ENCODE data around the gene CACNA2D3. TPM values are rescaled to one million over a fixed set of nuclear protein-coding genes. Genes with fewer than 3 reads are reported as not detected.

The CACNA2D3 gene
- polyA plus RNA-seq, 1 donor (not counting 4 experiments of a cell fraction or from before 2014, with no cell fraction given) = 0.08 TPM

DNA sequence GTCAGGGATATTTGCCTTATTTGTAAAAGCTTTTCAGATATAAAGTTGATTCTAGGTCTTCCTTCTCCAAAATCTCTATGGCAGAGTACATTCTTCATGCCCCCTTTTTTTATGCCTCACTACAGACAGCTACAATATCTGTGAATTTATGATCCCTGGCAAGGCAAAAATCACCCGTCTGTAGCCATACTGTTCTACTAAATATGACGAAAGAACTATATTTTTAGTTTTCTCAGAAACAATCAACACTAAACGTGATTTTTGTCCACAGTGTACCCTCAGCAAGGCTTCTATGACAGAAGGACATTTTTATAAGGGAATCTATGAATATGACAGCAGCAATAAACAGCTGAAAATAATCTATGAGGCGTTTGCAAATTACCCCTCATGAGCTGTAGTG lies 792.8 kb downstream of the CACNA2D3 start:
- Histone ChIP-seq H2AFZ (ENCODE audit: control insufficient read depth, low read length) (no peak overlapping the region), H3K9ac (ENCODE audit: control insufficient read depth, extremely low read depth, insufficient read depth, low read length) (no peak overlapping the region), H3K27me3 (ENCODE audit: control insufficient read depth, extremely low read depth, insufficient read depth, low read length) (no peaks in the 10 kb centered on the region), H3K9me3 (ENCODE audit: control insufficient read depth, low read depth, low read length) (no peaks in the 10 kb centered on the region), H3K9me1 (ENCODE audit: control insufficient read depth, extremely low read depth, insufficient read depth, low read length) (no peaks in the 10 kb centered on the region), H3K4me1 (ENCODE audit: control insufficient read depth, extremely low read depth, insufficient read depth, low read length) (no peaks in the 10 kb centered on the region), H3K36me3 (ENCODE audit: control insufficient read depth in 2 of 2, extremely low read depth in 1 of 2, insufficient read depth in 2 of 2, low read length in 2 of 2) (no peaks in the 10 kb centered on the region), H3K4me3 (ENCODE audit: control insufficient read depth in 2 of 3, extremely low read depth in 1 of 3, insufficient read depth in 2 of 3, low read depth in 1 of 3, low read length in 3 of 3) (no peak overlapping the region), H4K20me1 (ENCODE audit: control insufficient read depth, extremely low read depth, insufficient read depth, low read length) (no peaks in the 10 kb centered on the region), H3K4me2 (ENCODE audit: control insufficient read depth, extremely low read depth, insufficient read depth, low read depth, low read length) (no peak overlapping the region), H3K27ac (ENCODE audit: control insufficient read depth, insufficient read depth, low read length) (no peak overlapping the region), H3K79me2 (ENCODE audit: control insufficient read depth, insufficient read depth, low read length) (no peaks in the 10 kb centered on the region)
- FAIRE-seq (no peak), DNase-seq (ENCODE audit: low read depth, low spot score) (no peak)
- TF ChIP-seq EZH2 (IDR thresholded peaks at IDR 0.05; ENCODE audit: low read length) (no peak), CTCF (optimal IDR thresholded peaks at IDR 0.05 in 1 of 3, IDR thresholded peaks at IDR 0.05 in 1 of 3, conservative IDR thresholded peaks at IDR 0.05 in 1 of 3; ENCODE audit: extremely low read depth in 1 of 3, insufficient read depth in 2 of 3, low read length in 3 of 3) (no peak)
- dilution Hi-C loops (cut with MboI; ENCODE audit: extremely low pct_ligation_motif_present, low sequenced_read_pairs) = no loop called here

DNA sequence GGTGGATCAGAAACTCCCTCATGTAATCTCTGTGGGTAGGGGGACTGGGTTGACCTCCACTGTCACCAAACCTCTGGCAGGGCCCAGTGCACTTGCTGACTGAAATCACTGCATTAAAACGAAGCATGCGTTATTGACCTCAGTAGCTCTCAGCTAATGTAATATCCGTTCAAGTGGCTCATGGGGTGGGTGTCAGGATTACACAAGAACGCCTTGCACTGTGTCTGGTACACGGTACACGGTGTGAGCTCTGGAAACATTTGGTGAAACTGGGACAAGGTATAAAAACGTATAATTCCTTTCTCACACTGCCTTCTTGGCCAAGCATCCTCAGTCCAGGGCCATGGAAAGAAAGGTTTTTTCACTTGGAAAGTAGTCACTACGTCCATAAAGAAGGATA lies 793.6 kb downstream of the CACNA2D3 start:
- no peak overlapping the region for H3K9ac ChIP-seq (ENCODE audit: control insufficient read depth, extremely low read depth, insufficient read depth, low read length)
- no peaks in the 10 kb centered on the region for H3K79me2 ChIP-seq (ENCODE audit: control insufficient read depth, insufficient read depth, low read length)
- H3K27ac ChIP-seq (ENCODE audit: control insufficient read depth, insufficient read depth, low read length) = no peak overlapping the region
- H2AFZ ChIP-seq (ENCODE audit: control insufficient read depth, low read length) = no peak overlapping the region
- no peaks in the 10 kb centered on the region for H3K9me1 ChIP-seq (ENCODE audit: control insufficient read depth, extremely low read depth, insufficient read depth, low read length)
- H3K27me3 ChIP-seq (ENCODE audit: control insufficient read depth, extremely low read depth, insufficient read depth, low read length) = no peaks in the 10 kb centered on the region
- H3K9me3 ChIP-seq (ENCODE audit: control insufficient read depth, low read depth, low read length) = no peaks in the 10 kb centered on the region
- FAIRE-seq (no peak), DNase-seq (ENCODE audit: low read depth, low spot score) (no peak)
- no peaks in the 10 kb centered on the region for H4K20me1 ChIP-seq (ENCODE audit: control insufficient read depth, extremely low read depth, insufficient read depth, low read length)
- no peak overlapping the region for H3K4me2 ChIP-seq (ENCODE audit: control insufficient read depth, extremely low read depth, insufficient read depth, low read depth, low read length)
- dilution Hi-C loops (cut with MboI; ENCODE audit: extremely low pct_ligation_motif_present, low sequenced_read_pairs) = no loop called here
- no peaks in the 10 kb centered on the region for H3K4me1 ChIP-seq (ENCODE audit: control insufficient read depth, extremely low read depth, insufficient read depth, low read length)
- no peak overlapping the region for H3K4me3 ChIP-seq (ENCODE audit: control insufficient read depth in 2 of 3, extremely low read depth in 1 of 3, insufficient read depth in 2 of 3, low read depth in 1 of 3, low read length in 3 of 3)
- H3K36me3 ChIP-seq (ENCODE audit: control insufficient read depth in 2 of 2, extremely low read depth in 1 of 2, insufficient read depth in 2 of 2, low read length in 2 of 2) = no peaks in the 10 kb centered on the region
- TF ChIP-seq CTCF (optimal IDR thresholded peaks at IDR 0.05 in 1 of 3, IDR thresholded peaks at IDR 0.05 in 1 of 3, conservative IDR thresholded peaks at IDR 0.05 in 1 of 3; ENCODE audit: extremely low read depth in 1 of 3, insufficient read depth in 2 of 3, low read length in 3 of 3) = no peak
